GM12872 (cell line): ENCODE measurements around the gene SLC16A10.
A peak's percentile ranks its signal among the peaks of the same experiment; 100 is the strongest.

Source experiments
- CTCF ChIP-seq: IDR thresholded peaks from 3 replicates; pipeline ENCODE4 v1.5.1; 2011; ENCODE audit warnings: low read depth, mild to moderate bottlenecking, low read length, moderate library complexity; ENCODE audit not compliant: insufficient read depth

The SLC16A10 gene

DNA sequence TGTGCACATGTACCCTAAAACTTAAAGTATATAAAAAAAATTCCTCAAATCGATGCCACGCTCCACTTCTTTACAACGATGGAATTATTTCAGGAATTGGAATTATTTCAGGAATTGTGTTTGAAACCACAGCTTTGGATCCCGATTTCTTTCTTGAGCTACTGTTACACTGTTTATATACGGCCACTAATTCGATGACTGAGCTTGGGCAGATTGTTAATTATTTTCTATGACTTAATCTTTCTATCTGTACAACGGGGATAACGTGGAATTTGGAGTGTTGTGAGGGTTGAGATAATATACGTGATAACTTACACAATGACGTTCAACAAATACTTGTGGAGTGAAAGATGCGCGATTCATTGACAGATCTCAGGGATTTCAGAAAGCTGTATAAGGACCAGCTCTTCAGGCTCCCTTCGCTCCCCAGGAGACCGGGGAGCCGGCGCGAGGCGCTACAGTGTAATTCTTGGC, 171.3 kb downstream of the SLC16A10 start:
- no peak for TF ChIP-seq CTCF

GRCh38 chr6:111259089-111259831, 172.0 kb downstream of the SLC16A10 start:
- TF ChIP-seq CTCF, result peak; percentile 94

DNA sequence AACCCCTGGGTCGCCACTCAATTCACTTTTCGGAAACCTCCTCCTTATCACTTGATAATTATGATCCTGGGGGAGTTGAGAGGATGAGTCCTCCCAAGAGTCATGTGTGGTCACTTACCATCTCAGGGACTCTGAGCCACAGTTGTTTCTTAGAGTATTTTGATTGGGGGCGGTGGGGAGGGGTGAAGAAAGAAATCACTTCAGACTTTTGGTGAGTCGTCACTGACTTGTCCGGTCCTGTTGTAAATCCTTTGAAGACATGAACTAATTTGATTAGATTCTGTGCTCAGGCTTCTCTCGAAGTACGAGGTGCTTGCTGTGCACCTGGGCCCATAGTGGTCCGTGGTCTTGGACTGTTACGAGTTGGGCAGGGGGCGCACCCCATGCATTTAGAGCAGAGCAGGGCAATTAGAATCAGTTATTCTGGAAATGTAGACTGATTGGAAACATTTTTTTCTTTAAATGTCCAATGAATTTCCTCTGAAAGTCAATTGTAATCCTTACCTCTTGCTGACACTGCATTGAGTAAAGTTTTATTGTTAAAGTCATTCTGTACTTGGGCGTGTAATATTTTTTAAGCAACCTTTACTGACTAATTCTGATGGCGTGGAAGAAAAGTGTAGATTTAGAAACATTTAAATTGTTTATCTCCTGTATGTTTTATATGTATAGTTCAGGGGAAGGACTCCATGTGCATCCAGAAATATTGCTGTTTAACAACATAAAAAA, 173.4 kb downstream of the SLC16A10 start:
- no peak for TF ChIP-seq CTCF

DNA sequence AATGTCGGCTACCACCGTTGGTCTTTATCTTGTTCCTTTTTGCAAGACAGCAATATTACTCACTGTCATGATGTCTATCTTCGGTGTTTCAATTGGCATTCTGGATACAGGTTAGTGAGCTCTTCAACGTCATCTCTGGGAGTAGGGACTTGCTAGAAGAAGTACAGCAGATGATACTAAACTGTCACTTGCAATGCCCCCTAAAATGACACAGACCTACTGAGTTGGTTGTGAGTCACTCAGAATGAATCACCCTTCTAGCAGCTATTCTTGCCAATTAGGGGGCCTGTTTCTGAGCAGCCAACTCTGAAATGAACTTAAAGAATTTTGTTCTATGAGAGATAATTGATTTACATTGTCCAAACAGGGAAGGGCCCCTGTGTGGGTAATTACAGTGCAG, 176.5 kb downstream of the SLC16A10 start:
- TF ChIP-seq CTCF, result no peak

DNA sequence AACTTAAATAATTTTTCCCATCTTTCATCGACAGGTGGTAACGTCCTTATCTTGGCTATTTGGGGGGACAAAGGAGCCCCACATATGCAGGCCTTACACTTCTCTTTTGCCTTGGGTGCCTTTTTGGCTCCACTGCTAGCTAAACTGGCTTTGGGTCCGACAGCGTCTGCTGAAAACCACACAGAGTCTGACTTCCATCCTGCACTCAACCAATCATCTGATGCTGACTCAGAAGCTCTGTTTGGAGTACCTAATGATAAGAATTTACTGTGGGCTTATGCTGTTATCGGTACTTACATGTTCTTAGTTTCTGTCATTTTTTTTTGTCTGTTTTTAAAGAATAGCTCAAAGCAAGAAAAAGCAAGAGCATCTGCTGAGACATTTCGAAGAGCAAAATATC, 178.5 kb downstream of the SLC16A10 start:
- no peak for TF ChIP-seq CTCF

- no peak for TF ChIP-seq CTCF
Measured at GRCh38 chr6:111266276-111266675, 179.0 kb downstream of the SLC16A10 start.

GRCh38 chr6:111267764-111268333, 180.5 kb downstream of the SLC16A10 start:
- TF ChIP-seq CTCF, result no peak
